Gastroesophageal sphincter (tissue), 4 donors: ENCODE data around the gene MAPT. TPM values are rescaled to one million over a fixed set of nuclear protein-coding genes. Genes with fewer than 3 reads are reported as not detected.

Source experiments
- ATAC-seq: fragments of 150-250 bp; one replicate; pipeline ENCODE4 v1.9.1; 2016; ENCODE audit warnings: mild to moderate bottlenecking, moderate library complexity
- H3K27ac ChIP-seq, 4 donors: fragments of 200-600 bp; sonication (generic) in 3 of 4; 1 replicate in 3 of 4; 2 replicates in 1 of 4; pipeline ENCODE4 v1.5.1; 2016 to 2019
- H3K27me3 ChIP-seq: fragments of 200-600 bp; sonication (generic); one replicate; pipeline ENCODE4 v1.5.1; 2019
- H3K36me3 ChIP-seq, 2 donors: fragments of 200-600 bp; sonication (generic); one replicate each; pipeline ENCODE4 v1.5.1; 2019; ENCODE audit warnings: control low read depth in 1 of 2
- H3K4me1 ChIP-seq, 3 donors: fragments of 200-600 bp; sonication (generic); 1 replicate in 2 of 3; 2 replicates in 1 of 3; pipeline ENCODE4 v1.5.1; 2016 to 2019; ENCODE audit warnings: control low read depth in 2 of 3
- H3K4me3 ChIP-seq, 2 donors: fragments of 200-600 bp; sonication (generic); one replicate each; pipeline ENCODE4 v1.5.1; 2019; ENCODE audit warnings: mild to moderate bottlenecking in 1 of 2, moderate library complexity in 1 of 2
- H3K9me3 ChIP-seq, 3 donors: fragments of 200-600 bp; sonication (generic); one replicate each; pipeline ENCODE4 v1.5.1; 2017 to 2019; ENCODE audit warnings: control low read depth in 2 of 3
- CTCF ChIP-seq, 4 experiments: fragments of 200-600 bp in 2 of 4; fragments of 450-650 bp in 2 of 4; sonication (generic) in 1 of 4; IDR thresholded peaks; one replicate each; pipeline ENCODE4 v1.5.1; 2017 to 2019; ENCODE audit warnings: antibody characterized with exemption in 4 of 4, mild to moderate bottlenecking in 2 of 4, moderate library complexity in 2 of 4
- EP300 ChIP-seq: sonication (generic); formaldehyde crosslinking; IDR thresholded peaks from one replicate; pipeline ENCODE4 v1.6.1; 2017; ENCODE audit warnings: antibody characterized with exemption, mild to moderate bottlenecking
- POLR2A ChIP-seq, 2 donors: fragments of 450-650 bp; IDR thresholded peaks; one replicate each; pipeline ENCODE4 v1.6.1; 2017; ENCODE audit warnings: antibody characterized with exemption in 2 of 2, mild to moderate bottlenecking in 2 of 2, moderate library complexity in 1 of 2
- POLR2AphosphoS5 ChIP-seq: sonication (generic); formaldehyde crosslinking; IDR thresholded peaks from one replicate; pipeline ENCODE4 v1.6.1; 2017; ENCODE audit warnings: antibody characterized with exemption
- WGBS, 2 donors: methylation state at CpG; one replicate each; pipeline ENCODE4 v1.1.5; 2018; ENCODE audit warnings: low coverage in 1 of 2; 5-methylcytosine and 5-hydroxymethylcytosine counted together
- total RNA-seq, 4 donors: library from RNA; depleted of rRNA; stranded (reverse); fragments of >200 nt; gene quantifications; one replicate each; pipeline ENCODE4 v1.1.0, GENCODE V29; 2016

MAPT gene
- total RNA-seq, 4 donors from 2014 or later: 3.4 to 12.2 (median 8.5) TPM

GRCh38 chr17:46007461-46007965 is 113.2 kb downstream of the MAPT start:
- 58 to 70% methylated on average over 2 of the region's 2 CpGs for WGBS, 2 donors
- H3K9me3 ChIP-seq: no peaks in the 10 kb centered on the region
- no peak for ATAC-seq
- H3K36me3 ChIP-seq: no peaks in the 10 kb centered on the region
- H3K4me3 ChIP-seq: no peak overlapping the region
- H3K27ac ChIP-seq: no peak overlapping the region
- no peaks in the 10 kb centered on the region for H3K27me3 ChIP-seq
- TF ChIP-seq POLR2AphosphoS5: no peak
- TF ChIP-seq EP300: no peak
- TF ChIP-seq POLR2A (IDR thresholded peaks at IDR 0.05): no peak
- TF ChIP-seq CTCF (IDR thresholded peaks at IDR 0.05): no peak
- H3K4me1 ChIP-seq: peaks cover 0 to 19% (median 8%) of the 10 kb centered on the region in 3 donors

GRCh38 chr17:46008591-46008990 is 114.2 kb downstream of the MAPT start:
- WGBS, 2 donors: 94% methylated on average over 2 to 6 of the region's 9 CpGs
- peaks cover 0 to 8% (median 1%) of the 10 kb centered on the region in 3 donors for H3K4me1 ChIP-seq
- no peak overlapping the region for H3K4me3 ChIP-seq
- no peaks in the 10 kb centered on the region for H3K27me3 ChIP-seq
- no peaks in the 10 kb centered on the region for H3K9me3 ChIP-seq
- ATAC-seq: no peak
- H3K27ac ChIP-seq: no peak overlapping the region
- TF ChIP-seq CTCF (IDR thresholded peaks at IDR 0.05): no peak
- TF ChIP-seq POLR2A (IDR thresholded peaks at IDR 0.05): no peak
- no peak for TF ChIP-seq EP300
- TF ChIP-seq POLR2AphosphoS5: no peak
- H3K36me3 ChIP-seq: no peaks in the 10 kb centered on the region

DNA sequence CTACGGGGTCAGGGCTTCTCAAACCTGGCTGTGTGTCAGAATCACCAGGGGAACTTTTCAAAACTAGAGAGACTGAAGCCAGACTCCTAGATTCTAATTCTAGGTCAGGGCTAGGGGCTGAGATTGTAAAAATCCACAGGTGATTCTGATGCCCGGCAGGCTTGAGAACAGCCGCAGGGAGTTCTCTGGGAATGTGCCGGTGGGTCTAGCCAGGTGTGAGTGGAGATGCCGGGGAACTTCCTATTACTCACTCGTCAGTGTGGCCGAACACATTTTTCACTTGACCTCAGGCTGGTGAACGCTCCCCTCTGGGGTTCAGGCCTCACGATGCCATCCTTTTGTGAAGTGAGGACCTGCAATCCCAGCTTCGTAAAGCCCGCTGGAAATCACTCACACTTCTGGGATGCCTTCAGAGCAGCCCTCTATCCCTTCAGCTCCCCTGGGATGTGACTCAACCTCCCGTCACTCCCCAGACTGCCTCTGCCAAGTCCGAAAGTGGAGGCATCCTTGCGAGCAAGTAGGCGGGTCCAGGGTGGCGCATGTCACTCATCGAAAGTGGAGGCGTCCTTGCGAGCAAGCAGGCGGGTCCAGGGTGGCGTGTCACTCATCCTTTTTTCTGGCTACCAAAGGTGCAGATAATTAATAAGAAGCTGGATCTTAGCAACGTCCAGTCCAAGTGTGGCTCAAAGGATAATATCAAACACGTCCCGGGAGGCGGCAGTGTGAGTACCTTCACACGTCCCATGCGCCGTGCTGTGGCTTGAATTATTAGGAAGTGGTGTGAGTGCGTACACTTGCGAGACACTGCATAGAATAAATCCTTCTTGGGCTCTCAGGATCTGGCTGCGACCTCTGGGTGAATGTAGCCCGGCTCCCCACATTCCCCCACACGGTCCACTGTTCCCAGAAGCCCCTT is 115.6 kb downstream of the MAPT start:
- no peak for TF ChIP-seq POLR2A (IDR thresholded peaks at IDR 0.05)
- TF ChIP-seq CTCF (IDR thresholded peaks at IDR 0.05): no peak
- no peak for TF ChIP-seq EP300
- no peak for TF ChIP-seq POLR2AphosphoS5
- no peaks in the 10 kb centered on the region for H3K9me3 ChIP-seq
- no peaks in the 10 kb centered on the region for H3K4me1 ChIP-seq
- no peak for ATAC-seq
- no peaks in the 10 kb centered on the region for H3K36me3 ChIP-seq
- H3K4me3 ChIP-seq: no peak overlapping the region
- H3K27me3 ChIP-seq: no peaks in the 10 kb centered on the region
- H3K27ac ChIP-seq: no peak overlapping the region
- WGBS, 2 donors: 70 to 77% methylated on average over 10 to 21 of the region's 33 CpGs

DNA sequence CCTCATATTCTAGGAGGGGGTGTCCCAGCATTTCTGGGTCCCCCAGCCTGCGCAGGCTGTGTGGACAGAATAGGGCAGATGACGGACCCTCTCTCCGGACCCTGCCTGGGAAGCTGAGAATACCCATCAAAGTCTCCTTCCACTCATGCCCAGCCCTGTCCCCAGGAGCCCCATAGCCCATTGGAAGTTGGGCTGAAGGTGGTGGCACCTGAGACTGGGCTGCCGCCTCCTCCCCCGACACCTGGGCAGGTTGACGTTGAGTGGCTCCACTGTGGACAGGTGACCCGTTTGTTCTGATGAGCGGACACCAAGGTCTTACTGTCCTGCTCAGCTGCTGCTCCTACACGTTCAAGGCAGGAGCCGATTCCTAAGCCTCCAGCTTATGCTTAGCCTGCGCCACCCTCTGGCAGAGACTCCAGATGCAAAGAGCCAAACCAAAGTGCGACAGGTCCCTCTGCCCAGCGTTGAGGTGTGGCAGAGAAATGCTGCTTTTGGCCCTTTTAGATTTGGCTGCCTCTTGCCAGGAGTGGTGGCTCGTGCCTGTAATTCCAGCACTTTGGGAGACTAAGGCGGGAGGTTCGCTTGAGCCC is 116.3 kb downstream of the MAPT start:
- H3K36me3 ChIP-seq: no peaks in the 10 kb centered on the region
- H3K27me3 ChIP-seq: no peaks in the 10 kb centered on the region
- no peak overlapping the region for H3K27ac ChIP-seq
- H3K9me3 ChIP-seq: no peaks in the 10 kb centered on the region
- WGBS, 2 donors: no CpG with 5 or more reads among the region's 16 CpGs
- TF ChIP-seq POLR2AphosphoS5 (no peak), CTCF (IDR thresholded peaks at IDR 0.05) (no peak), POLR2A (IDR thresholded peaks at IDR 0.05) (no peak), EP300 (no peak)
- H3K4me1 ChIP-seq: no peaks in the 10 kb centered on the region
- ATAC-seq: no peak
- no peak overlapping the region for H3K4me3 ChIP-seq
